H54 (cell line): ENCODE data around the gene KCNMB1.

ENCODE experiments used
- DNase-seq: peaks from one replicate; pipeline ENCODE4 v3.0.0; 2011; ENCODE audit warnings: low spot score, mixed read lengths; ENCODE audit not compliant: insufficient read length
- FAIRE-seq: peaks from 3 replicates; lab custom pipeline; 2011; peaks lifted over from hg19 to GRCh38; lab: Jason Lieb, UNC
- POLR2A ChIP-seq: IDR thresholded peaks from 2 replicates; pipeline ENCODE4 v1.6.1; 2011; ENCODE audit warnings: low read depth, mild to moderate bottlenecking, low read length

KCNMB1 gene, protein sequence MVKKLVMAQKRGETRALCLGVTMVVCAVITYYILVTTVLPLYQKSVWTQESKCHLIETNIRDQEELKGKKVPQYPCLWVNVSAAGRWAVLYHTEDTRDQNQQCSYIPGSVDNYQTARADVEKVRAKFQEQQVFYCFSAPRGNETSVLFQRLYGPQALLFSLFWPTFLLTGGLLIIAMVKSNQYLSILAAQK

DNA sequence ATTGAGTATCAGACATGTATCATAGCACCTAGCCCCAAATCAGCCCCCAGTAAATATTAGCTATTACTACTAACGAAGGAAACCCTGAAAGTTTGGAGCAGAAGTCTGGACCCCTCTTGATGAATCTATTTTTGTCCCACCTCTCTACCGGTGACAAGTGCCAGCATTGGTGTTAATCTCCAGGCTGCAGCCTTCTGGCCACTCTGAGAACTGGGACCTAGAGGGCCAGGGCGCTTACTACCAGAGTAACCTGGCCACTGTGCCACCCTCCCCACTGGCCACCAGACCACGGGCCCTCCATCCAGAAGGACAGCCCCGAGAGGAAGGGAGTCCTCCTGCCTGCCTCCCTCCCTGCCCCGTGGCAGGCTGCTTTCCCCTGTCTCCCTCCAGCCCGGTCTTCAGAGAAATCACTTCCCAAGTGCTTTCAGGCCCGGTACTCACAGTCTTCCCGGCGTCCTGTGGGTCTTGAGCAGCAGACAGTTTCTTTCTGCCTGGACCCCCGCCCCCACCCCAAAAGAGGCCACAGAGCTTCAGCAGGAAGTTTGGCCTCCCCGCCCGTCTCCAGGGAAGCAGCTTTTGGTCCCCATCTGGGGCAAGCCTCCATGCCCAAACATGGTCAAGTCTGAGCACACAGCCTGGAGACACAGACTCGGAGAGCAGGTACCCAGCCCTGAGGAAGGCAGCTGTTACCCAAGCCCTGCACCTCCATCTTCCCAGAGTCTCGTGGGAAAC, at the start of gene KCNMB1:
Gene KCNMB1 (minus strand): TSS at position 550 of the 732 bp plus-strand sequence. CDS start 3,920 bp downstream, outside the sequence.
- DNase-seq = no peak
- TF ChIP-seq POLR2A = no peak
- FAIRE-seq = no peak

DNA sequence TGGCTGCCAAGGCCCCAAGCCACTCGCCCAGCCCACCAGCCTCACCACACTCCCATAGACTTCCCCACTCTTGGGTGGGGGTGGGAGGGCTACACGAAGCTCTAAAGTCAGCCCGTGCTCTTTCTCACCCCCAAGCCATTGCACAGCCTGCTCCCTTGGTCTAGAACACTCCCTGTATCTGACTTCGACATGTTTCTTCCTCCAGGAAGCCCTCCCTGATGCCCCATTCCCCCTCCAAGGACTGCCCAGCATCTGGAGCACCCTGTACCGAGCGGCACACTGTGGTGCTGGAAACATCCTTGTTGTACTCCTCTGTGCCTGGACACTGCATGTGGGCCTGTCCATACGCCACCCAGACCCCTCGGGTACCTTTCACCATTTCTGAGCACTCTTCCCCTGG, 49.4 kb upstream of the KCNMB1 start:
- FAIRE-seq (no peak), DNase-seq (no peak)
- TF ChIP-seq POLR2A = no peak

DNA sequence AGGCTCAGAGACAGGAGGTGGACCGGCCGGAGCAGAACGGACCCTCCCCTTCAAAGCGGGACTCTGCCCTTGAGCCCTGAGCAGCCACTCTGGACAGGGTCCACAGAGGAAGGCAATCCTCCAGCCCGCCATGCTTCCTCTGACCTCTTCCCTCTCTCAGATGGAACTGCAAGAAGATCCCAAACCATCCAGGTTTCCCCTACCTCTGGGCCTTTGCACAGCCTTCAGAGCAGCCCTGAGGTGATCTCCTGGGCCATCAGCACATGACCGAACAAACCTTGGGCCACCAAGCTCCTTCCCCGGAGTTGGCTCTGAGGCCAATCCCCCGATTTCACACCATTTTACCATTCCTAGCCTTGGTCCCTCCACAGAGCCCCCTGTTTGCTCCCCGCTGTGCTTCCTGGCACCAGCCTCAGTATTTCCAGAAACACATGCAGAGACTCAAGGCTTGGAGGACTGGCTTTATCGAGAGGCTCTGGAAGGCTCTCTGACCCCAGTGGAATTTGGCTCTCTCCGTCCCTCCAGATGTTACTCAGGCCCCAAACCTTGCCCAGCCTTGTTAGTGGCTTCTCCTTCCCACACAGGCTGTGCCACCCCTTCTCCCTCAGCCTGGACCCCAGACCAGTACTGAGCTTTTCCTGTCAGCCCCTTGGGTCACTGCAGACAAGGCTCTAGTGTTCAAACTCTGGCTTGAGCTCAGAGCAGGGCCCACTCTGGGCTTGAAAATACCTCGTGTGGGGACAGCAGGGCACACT, 48.6 kb upstream of the KCNMB1 start:
- no peak for TF ChIP-seq POLR2A
- FAIRE-seq (no peak), DNase-seq (no peak)

DNA sequence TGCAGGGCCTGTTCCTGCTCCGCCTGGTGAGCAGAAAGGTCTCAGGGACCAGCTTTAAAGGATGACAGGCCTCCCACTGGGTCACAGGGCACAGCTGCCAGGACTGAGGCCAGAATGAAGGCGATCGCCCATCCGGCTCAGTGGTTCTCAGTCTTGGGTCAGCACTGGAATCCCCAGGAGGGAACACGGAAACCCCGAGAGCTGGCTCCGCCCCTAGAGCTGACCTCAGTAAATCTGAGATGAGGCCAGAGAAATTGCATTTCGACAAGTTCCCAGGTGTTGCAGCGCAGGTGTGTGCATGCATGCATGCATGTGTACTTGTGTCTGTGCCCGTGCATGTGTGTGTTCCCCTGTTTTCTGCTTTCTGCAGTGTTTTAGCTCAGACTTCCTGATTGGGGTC, 47.2 kb upstream of the KCNMB1 start:
- no peak for TF ChIP-seq POLR2A
- DNase-seq = no peak
- no peak for FAIRE-seq

DNA sequence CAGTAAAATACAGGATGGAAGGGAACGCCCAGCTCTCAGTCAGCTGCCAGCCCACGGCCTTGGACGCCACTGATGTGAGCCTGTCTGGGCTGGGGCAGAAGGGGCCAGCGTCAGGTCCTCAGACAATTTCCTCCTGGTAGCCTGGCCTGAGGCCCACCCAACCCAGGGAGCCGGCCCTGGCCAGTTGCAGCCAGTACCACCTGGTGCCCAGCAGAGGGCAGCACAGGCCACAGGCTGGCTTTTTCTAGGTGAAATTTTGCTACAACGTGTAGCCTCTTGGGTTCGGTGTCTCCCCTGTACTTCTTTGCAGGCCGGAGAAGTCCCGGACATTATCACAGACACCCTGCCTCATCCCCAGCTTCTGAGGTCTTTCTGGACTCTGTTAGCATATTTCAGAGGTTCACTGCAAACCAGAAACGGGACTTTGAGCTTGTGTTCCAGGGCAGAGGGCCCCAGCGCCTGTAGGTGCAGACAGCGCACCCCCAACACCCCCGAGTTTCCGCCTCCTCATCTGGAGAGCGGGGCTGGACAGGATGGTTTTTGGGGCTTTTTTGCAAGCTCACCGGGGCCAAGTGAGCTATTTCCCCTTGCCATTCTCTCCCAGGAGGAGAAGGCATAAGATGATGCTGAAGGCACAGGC, 45.9 kb upstream of the KCNMB1 start:
- TF ChIP-seq POLR2A = no peak
- DNase-seq = peak; percentile 63
- no peak for FAIRE-seq

DNA sequence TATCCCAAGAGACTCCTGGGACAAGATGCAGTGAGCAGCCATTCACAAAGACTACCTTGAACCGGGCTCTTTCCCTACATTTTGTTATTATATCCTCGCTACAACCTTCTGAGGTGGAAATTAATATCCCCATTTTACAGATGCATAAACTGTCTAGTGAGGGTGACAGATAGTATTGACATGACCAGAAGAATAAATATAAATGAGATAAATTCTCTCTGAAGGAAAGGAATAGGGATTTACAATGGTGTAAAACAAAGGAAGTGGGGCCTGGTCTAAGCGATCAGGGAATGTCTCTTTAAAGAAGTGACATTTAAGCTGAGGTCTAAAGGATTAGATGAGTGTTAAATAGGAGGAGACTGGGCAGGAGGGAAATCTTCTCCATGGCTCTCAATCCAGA, 43.5 kb upstream of the KCNMB1 start:
- FAIRE-seq = no peak
- no peak for TF ChIP-seq POLR2A
- DNase-seq = no peak

DNA sequence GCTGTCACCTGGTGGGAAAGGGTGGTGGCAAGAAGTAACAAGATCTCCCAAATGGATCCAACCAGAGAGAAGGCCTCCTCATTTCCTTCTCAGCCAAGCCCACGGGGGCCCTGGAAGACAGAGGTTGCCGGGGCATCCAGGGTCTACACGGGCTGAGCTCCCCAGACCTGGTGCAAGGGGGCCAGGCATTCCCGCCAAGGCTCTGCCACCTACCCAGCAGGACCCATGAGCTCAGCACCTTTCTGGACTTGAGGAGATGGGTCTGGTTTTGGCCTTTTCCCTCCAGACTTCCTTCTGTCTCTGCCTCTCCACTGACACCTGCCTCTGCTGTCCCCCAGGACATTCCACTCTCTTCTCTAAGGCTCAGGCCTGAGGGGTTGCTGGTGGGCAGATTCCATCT, 42.4 kb upstream of the KCNMB1 start:
- FAIRE-seq (no peak), DNase-seq (no peak)
- no peak for TF ChIP-seq POLR2A

DNA sequence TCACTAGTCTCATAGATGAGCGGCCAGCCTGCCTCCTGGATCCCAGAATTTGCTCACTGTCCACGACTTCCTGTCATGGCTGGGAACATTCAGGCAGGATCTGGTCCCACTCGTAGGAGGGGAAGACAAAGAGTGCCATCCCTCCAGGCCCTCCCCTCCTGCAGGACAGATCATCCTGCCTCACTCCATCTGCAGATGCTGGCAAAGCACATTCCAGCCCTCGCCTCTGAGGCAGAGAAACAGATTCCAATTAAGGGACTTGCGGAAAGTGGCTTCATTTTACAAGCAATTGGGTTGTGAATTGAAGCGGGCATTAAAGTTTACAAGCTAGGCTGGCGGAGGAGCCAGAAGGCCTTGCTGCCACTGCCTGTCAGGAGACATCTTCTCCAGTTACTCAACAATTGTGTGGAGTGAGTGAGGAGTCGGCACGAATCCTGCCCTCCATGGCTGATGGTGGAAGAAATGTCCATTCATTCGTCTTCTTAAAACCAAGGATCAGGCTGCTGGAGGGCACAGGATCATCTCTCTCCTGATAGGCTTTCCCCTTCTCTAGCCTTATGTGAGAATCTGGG, 41.8 kb upstream of the KCNMB1 start:
- FAIRE-seq (no peak), DNase-seq (no peak)

DNA sequence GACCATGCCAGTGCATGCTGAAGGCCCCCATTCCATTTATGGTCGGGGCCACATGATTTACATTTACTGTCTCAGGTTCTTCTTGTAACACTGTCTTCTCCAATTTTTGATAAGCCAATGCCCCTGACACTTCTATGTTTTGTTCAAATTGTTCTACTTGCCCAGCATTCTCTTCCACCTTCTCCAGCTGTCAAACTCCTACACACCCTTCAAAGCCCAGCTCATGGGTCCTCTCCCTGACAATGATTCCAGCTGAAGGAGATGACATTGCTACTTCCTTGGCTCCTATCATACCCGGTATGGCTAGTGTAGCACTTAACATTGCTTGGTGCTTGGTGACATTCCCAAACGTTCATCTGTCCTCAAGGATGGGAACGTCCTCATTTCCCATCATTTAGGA, 41.1 kb upstream of the KCNMB1 start:
- FAIRE-seq = no peak
- no peak for TF ChIP-seq POLR2A
- DNase-seq = no peak

More for the DNA sequence above, 41.8 kb upstream of the KCNMB1 start:
- TF ChIP-seq POLR2A = no peak

DNA sequence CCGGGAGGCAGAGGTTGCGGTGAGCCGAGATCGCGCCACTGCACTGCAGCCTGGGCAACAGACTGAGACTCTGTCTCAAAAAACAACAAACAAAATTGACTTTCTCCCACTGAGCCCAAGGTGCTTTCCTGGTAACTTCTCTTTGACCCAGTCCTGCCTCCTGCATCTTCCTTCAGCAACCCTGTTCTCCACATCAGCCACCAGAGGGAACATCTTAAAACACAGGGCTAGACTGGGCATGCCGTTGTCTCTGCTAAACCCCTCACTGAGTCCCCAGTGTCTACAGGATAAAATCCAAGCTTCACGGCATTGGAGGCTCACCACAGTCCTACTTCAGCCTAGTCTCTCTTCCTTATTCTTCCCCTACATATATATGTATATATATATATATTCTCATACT, 39.8 kb upstream of the KCNMB1 start:
- DNase-seq = no peak
- no peak for FAIRE-seq
- no peak for TF ChIP-seq POLR2A

DNA sequence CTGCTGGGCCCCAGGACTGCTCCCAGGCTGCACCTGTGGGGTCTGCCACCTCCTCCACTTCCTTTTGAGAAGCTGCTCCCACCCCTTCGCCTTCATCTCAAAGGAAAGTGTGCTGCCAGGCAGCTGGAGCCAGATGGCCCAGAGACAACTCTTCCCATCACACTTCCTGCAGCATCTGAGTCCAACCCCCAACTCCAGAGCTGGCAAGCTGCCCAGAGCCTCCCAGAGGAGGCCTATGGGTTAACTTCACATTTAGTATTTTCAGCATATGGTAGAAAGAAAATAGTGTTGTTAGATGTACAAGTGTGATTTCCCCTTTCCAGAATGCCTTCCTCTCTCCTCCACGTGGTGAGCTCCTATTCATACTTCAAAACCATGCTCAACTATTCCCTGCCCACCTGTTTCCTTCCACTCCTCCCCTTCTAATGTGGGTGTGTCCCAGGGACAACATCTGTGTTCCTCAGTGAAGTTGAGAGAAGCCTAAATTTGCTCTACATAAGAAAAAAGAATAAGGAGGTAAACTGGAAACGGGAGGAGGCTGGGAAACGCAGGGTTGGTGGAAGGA, 38.6 kb upstream of the KCNMB1 start:
- FAIRE-seq (no peak), DNase-seq (no peak)
- TF ChIP-seq POLR2A = no peak

DNA sequence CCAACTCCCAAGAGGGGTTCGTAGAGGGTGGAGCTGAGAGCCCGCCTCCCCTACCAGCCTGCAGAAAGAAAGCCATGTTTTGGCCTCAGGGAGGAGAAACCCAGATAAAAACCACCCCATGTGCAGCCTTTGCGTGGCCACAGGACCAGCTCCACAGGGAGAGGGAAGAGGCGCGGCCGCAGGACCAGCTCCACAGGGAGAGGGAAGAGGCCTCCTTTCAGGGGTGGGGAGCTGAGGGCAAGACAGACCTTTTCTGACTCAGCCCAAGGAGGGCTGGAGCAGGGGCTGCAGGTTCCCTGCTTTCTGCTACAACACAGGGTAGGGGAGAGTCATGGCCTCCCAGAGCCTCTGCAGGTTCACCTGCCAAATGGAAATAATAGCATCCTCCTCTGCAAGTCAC, 37.6 kb upstream of the KCNMB1 start:
- no peak for DNase-seq
- no peak for FAIRE-seq
- TF ChIP-seq POLR2A = no peak

DNA sequence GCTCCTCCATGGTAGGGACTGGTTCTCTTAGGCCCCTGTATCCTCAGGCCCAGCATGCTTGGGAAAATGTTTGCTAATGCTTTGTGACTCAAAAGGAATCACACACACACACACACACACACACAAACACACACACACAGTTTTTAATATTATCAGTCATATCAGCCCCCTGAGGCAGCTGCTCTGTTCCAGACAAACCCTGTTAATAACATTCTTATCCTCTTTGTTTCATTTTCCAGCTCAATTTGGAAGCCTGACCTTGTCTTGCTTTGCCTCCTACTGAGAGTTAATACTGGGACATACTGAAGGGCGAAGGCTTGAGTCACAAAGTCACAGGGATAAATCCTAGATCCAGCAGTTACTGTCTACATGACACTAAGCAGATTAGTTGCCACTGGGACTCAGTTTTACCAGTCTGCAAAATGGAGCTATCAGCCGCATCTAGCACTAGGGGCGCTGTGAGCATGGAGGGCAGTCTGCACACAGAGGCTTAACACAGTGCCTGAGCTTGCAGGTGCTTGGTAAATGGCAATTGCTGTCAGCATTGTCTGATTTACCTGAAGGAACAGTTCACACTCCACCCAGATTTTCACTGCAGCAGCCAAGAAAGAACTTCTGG, 37.1 kb upstream of the KCNMB1 start:
- no peak for FAIRE-seq
- DNase-seq = no peak
- TF ChIP-seq POLR2A = no peak
